HG03520 (cell line): ENCODE data around the gene TBX1.
"Not testable (repeated sequence)": the region's sequence is repeated elsewhere in the genome, so short reads cannot be mapped to it uniquely, and the experiment has no call there.

ENCODE experiments used
- ATAC-seq: cut with Tn5 transposase; IDR thresholded peaks from one replicate; pipeline ENCODE4 v1.9.1; 2021; ENCODE audit warnings: mild to moderate bottlenecking, moderate library complexity; ENCODE audit not compliant: unreplicated experiment

Gene TBX1

GRCh38 chr22:19779685-19780268 is 19.2 kb downstream of the TBX1 start:
- ATAC-seq = no peak

- ATAC-seq = no peak
Observed at GRCh38 chr22:19782533-19782932, 22.0 kb downstream of the TBX1 start.

GRCh38 chr22:19783586-19784383 is 23.2 kb downstream of the TBX1 start:
- no peak for ATAC-seq

- no peak for ATAC-seq
Observed at GRCh38 chr22:19784384-19785175, 24.0 kb downstream of the TBX1 start.

GRCh38 chr22:19785461-19786263 is 25.1 kb downstream of the TBX1 start:
- no peak for ATAC-seq

GRCh38 chr22:19786264-19786585 is 25.6 kb downstream of the TBX1 start:
- ATAC-seq = no peak

- no peak for ATAC-seq
Observed at GRCh38 chr22:19786959-19787848, 26.6 kb downstream of the TBX1 start.

- ATAC-seq = no peak
Observed at GRCh38 chr22:19787849-19788141, 27.2 kb downstream of the TBX1 start.

GRCh38 chr22:19788661-19789225 is 28.2 kb downstream of the TBX1 start:
- no peak for ATAC-seq

- no peak for ATAC-seq
Observed at GRCh38 chr22:19789406-19789805, 28.8 kb downstream of the TBX1 start.

- ATAC-seq = no peak
Observed at GRCh38 chr22:19789828-19790227, 29.2 kb downstream of the TBX1 start.

- ATAC-seq = no peak
Observed at GRCh38 chr22:19791243-19791642, 30.7 kb downstream of the TBX1 start.

- ATAC-seq = no peak
Observed at GRCh38 chr22:19791894-19792293, 31.3 kb downstream of the TBX1 start.

GRCh38 chr22:19792383-19792896 is 31.9 kb downstream of the TBX1 start:
- not testable (repeated sequence) for ATAC-seq

GRCh38 chr22:19793161-19793560 is 32.6 kb downstream of the TBX1 start:
- ATAC-seq = no peak

GRCh38 chr22:19793661-19794310 is 33.2 kb downstream of the TBX1 start:
- ATAC-seq = no peak

GRCh38 chr22:19795617-19796008 is 35.0 kb downstream of the TBX1 start:
- ATAC-seq = no peak

GRCh38 chr22:19796160-19796559 is 35.6 kb downstream of the TBX1 start:
- no peak for ATAC-seq
